Measurements from ENCODE around the gene AUTS2.

GRCh38 chr7:70242826-70243225, 644.6 kb downstream of the AUTS2 start:
- TF ChIP-seq EZH2 (IDR thresholded peaks at IDR 0.05; ENCODE audit: insufficient read depth, poor library complexity, severe bottlenecking) (no peak), EZH2phosphoT487 (IDR thresholded peaks at IDR 0.05; ENCODE audit: insufficient read depth, low read depth) (no peak)

Measured in GM23248 (cell line).